ENCODE results near the gene PROCA1.
"Not testable (repeated sequence)": the region's sequence is repeated elsewhere in the genome, so short reads cannot be mapped to it uniquely, and the experiment has no call there.

Gene PROCA1

DNA sequence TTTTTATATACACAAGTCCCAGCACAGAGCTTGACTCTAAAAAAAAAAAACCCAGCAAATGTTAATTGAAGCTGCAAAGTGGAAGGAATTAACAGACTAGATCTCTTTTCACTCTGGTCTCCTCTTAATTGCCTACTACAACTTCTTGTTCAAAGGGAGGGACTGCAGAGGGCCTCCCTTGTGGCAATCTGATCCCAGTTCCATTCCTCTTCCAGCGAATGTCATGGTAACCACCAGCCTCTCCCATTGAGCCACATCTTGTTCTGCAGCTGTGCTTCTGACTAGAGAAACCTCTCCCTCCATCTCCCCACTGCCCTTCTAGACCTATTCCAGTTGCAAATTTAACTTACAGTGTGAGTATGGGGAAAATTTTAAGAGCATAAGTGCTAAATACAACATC lies 43.8 kb downstream of the PROCA1 start:
- FAIRE-seq: no peak

DNA sequence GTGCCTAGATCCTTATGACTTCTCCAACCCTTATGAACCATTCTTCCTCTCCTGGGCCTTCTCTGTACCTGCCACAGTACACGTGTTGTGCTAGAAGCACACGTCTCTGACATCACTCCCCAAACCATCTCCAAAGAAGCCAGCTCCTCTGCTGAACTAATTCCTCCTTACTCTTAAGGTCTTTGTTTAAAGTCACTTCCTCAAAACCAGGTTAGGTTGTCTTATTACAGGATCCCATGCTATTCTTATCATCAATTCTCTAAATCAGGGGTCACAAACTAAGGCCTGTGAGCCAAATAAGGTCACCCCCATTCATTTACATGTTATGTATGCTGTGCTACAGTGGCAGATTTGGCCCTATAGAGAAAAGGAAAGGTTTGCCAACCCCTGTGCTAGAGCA lies 45.7 kb downstream of the PROCA1 start:
- no peak for FAIRE-seq

- no peak for FAIRE-seq
Observed at GRCh38 chr17:28663723-28664122, 48.0 kb downstream of the PROCA1 start.

DNA sequence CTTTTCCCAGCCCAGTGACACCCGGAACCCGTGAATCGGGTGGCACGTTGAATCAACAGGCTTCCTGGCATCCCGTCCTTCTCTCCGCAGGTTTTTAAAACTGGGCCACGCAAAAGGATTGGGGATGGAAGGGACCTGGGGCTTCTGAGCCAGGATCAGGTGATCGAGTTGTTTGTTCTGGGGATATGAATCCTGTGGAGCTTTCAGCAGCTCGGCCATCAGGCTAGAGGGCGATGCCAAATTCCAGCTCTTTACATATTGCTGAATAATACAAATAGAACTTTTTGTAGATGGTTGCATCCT lies 49.2 kb downstream of the PROCA1 start:
- FAIRE-seq: no peak

- no peak for FAIRE-seq
Observed at GRCh38 chr17:28661635-28662526, 49.8 kb downstream of the PROCA1 start, which contains the start of the genes SDF2 and SUPT6H. Gene SDF2 (minus strand): TSS chr17:28661906. CDS start chr17:28661876, 30 bp downstream. Gene SUPT6H (plus strand): TSS chr17:28662205. CDS start chr17:28673402, 11,197 bp downstream.

DNA sequence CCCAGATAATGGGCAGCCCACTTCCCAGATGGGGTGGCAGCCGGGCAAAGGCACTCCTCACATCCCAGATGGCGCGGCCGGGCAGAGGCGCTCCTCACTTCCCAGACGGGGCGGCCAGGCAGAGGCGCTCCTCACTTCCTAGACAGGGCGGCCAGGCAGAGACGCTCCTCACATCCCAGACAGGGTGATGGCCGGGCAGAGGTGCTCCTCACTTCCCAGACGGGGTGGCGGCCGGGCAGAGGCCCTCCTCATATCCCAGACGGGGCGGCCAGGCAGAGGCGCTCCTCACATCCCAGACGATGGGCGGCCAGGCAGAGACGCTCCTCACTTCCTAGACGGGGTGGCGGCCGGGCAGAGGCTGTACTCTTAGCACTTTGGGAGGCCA lies 52.2 kb downstream of the PROCA1 start:
- not testable (repeated sequence) for FAIRE-seq

- FAIRE-seq: not testable (repeated sequence)
Observed at GRCh38 chr17:28658766-28659496, 52.8 kb downstream of the PROCA1 start.

- not testable (repeated sequence) for FAIRE-seq
Observed at GRCh38 chr17:28658342-28658741, 53.3 kb downstream of the PROCA1 start.

GRCh38 chr17:28657756-28658155 lies 53.9 kb downstream of the PROCA1 start:
- no peak for FAIRE-seq

- FAIRE-seq: no peak
Observed at GRCh38 chr17:28655160-28655559, 56.5 kb downstream of the PROCA1 start.

All from colon (tissue), 2 donors.